Kidney glomerular epithelial cell (primary cell): ENCODE measurements around the gene CDH12.
"Not testable (repeated sequence)": the region's sequence is repeated elsewhere in the genome, so short reads cannot be mapped to it uniquely, and the experiment has no call there.

Source experiments
- DNase-seq: peaks from one replicate; lab custom pipeline; 2025; lab: John Stamatoyannopoulos, UW

CDH12 gene

GRCh38 chr5:22649074-22649473 is 204.1 kb downstream of the CDH12 start:
- DNase-seq, result no peak

- no peak for DNase-seq
Measured at GRCh38 chr5:22644859-22645258, 208.3 kb downstream of the CDH12 start.

GRCh38 chr5:22643356-22643755 is 209.8 kb downstream of the CDH12 start:
- no peak for DNase-seq

GRCh38 chr5:22631683-22632082 is 221.5 kb downstream of the CDH12 start:
- DNase-seq, result no peak

- no peak for DNase-seq
Measured at GRCh38 chr5:22627029-22627428, 226.1 kb downstream of the CDH12 start.

- DNase-seq, result no peak
Measured at GRCh38 chr5:22625451-22625850, 227.7 kb downstream of the CDH12 start.

GRCh38 chr5:22621084-22621483 is 232.1 kb downstream of the CDH12 start:
- DNase-seq, result no peak

GRCh38 chr5:22615964-22616363 is 237.2 kb downstream of the CDH12 start:
- no peak for DNase-seq

GRCh38 chr5:22614486-22615094 is 238.6 kb downstream of the CDH12 start:
- DNase-seq, result no peak

- DNase-seq, result no peak
Measured at GRCh38 chr5:22612928-22613327, 240.2 kb downstream of the CDH12 start.

GRCh38 chr5:22611327-22611726 is 241.8 kb downstream of the CDH12 start:
- DNase-seq, result no peak

- not testable (repeated sequence) for DNase-seq
Measured at GRCh38 chr5:22607498-22607897, 245.6 kb downstream of the CDH12 start.

GRCh38 chr5:22605473-22605872 is 247.7 kb downstream of the CDH12 start:
- DNase-seq, result no peak

- DNase-seq, result no peak
Measured at GRCh38 chr5:22604711-22605110, 248.4 kb downstream of the CDH12 start.

GRCh38 chr5:22598796-22599195 is 254.3 kb downstream of the CDH12 start:
- DNase-seq, result no peak

GRCh38 chr5:22596404-22596970 is 256.7 kb downstream of the CDH12 start:
- peak; percentile 51 for DNase-seq

- DNase-seq, result no peak
Measured at GRCh38 chr5:22594491-22594890, 258.7 kb downstream of the CDH12 start.

- no peak for DNase-seq
Measured at GRCh38 chr5:22593592-22593991, 259.6 kb downstream of the CDH12 start.

- DNase-seq, result no peak
Measured at GRCh38 chr5:22591461-22591860, 261.7 kb downstream of the CDH12 start.

- no peak for DNase-seq
Measured at GRCh38 chr5:22590677-22591268, 262.4 kb downstream of the CDH12 start.

GRCh38 chr5:22577711-22578110 is 275.4 kb downstream of the CDH12 start:
- DNase-seq, result no peak

- no peak for DNase-seq
Measured at GRCh38 chr5:22577006-22577405, 276.1 kb downstream of the CDH12 start.

- DNase-seq, result no peak
Measured at GRCh38 chr5:22572941-22573340, 280.2 kb downstream of the CDH12 start.

GRCh38 chr5:22567983-22568382 is 285.2 kb downstream of the CDH12 start:
- DNase-seq, result no peak
